Measurements from ENCODE around the gene HEATR3. TPM values are rescaled to one million over a fixed set of nuclear protein-coding genes. Genes with fewer than 3 reads are reported as not detected.

The HEATR3 gene
- total RNA-seq, 2 experiments from 2014 or later, result 21.5 to 21.6 TPM

- H3K27ac Mint-ChIP-seq, result no peak overlapping the region
- POLR2A ChIA-PET, result no interaction called here
- no peak for DNase-seq
- H3K27me3 Mint-ChIP-seq, result peaks cover 2% of the 10 kb centered on the region
- H3K4me1 Mint-ChIP-seq, result peaks cover 9% of the 10 kb centered on the region
- peaks cover 2% of the 10 kb centered on the region for H3K9me3 Mint-ChIP-seq
- no peak overlapping the region for H3K4me3 Mint-ChIP-seq
- CTCF ChIA-PET, result interaction anchor here (1.1 to 1.8 kb wide), 3 partner anchors 36 to 745 kb away, joined by 3 to 6 read pairs (median 3); partner anchors contain the start of gene CNEP1R1
- no peaks in the 10 kb centered on the region for H3K36me3 Mint-ChIP-seq (ENCODE audit: low read depth)
These were observed 4.4 kb upstream of the HEATR3 start for GRCh38 chr16:50061326-50061725.

GRCh38 chr16:50065241-50065623, 538 bp upstream of the HEATR3 start:
- ChIA-PET CTCF (interaction anchor here (0.6 to 4.9 kb wide), 3 partner anchors 40 to 221 kb away, joined by 3 to 41 read pairs (median 9); partner anchors contain the start of gene CNEP1R1), POLR2A (no interaction called here)
- Mint-ChIP-seq H3K4me3 (peak overlapping the region; percentile 81), H3K27me3 (no peaks in the 10 kb centered on the region), H3K36me3 (ENCODE audit: low read depth) (peaks cover 16% of the 10 kb centered on the region), H3K9me3 (no peaks in the 10 kb centered on the region), H3K4me1 (peaks cover 37% of the 10 kb centered on the region), H3K27ac (peak overlapping the region; percentile 92)
- DNase-seq, result no peak

GRCh38 chr16:50066482-50067289, 916 bp downstream of the HEATR3 start:
- no peaks in the 10 kb centered on the region for H3K27me3 Mint-ChIP-seq
- peaks cover 23% of the 10 kb centered on the region for H3K36me3 Mint-ChIP-seq (ENCODE audit: low read depth)
- no peaks in the 10 kb centered on the region for H3K9me3 Mint-ChIP-seq
- ChIA-PET CTCF (interaction anchor here (0.6 to 4.9 kb wide), 11 partner anchors 10 to 680 kb away, joined by 3 to 41 read pairs (median 4); partner anchors contain the start of genes BRD7 and CNEP1R1), POLR2A (interaction anchor here (1.2 kb wide), 1 partner anchor 144 kb away, joined by 3 read pairs; no protein-coding TSS in a partner anchor)
- peak overlapping the region; percentile 86 for H3K4me3 Mint-ChIP-seq
- no peak for DNase-seq
- H3K4me1 Mint-ChIP-seq, result peaks cover 44% of the 10 kb centered on the region
- H3K27ac Mint-ChIP-seq, result peak overlapping the region; percentile 90

- peak; percentile 63 for DNase-seq
- Mint-ChIP-seq H3K4me3 (peak overlapping the region; percentile 86), H3K9me3 (no peaks in the 10 kb centered on the region), H3K27ac (peak overlapping the region; percentile 90), H3K4me1 (peaks cover 45% of the 10 kb centered on the region), H3K27me3 (no peaks in the 10 kb centered on the region), H3K36me3 (ENCODE audit: low read depth) (peaks cover 23% of the 10 kb centered on the region)
- CTCF ChIA-PET, result interaction anchor here (0.6 to 4.9 kb wide), 15 partner anchors 9 to 598 kb away, joined by 3 to 41 read pairs (median 4); partner anchors contain the start of gene CNEP1R1
- POLR2A ChIA-PET, result interaction anchor here (0.6 to 1.2 kb wide), 2 partner anchors 93 to 143 kb away, joined by 3 to 5 read pairs; no protein-coding TSS in a partner anchor
These were observed 1.6 kb downstream of the HEATR3 start for GRCh38 chr16:50067290-50067853.

- Mint-ChIP-seq H3K27me3 (no peaks in the 10 kb centered on the region), H3K4me1 (peaks cover 47% of the 10 kb centered on the region), H3K36me3 (ENCODE audit: low read depth) (peaks cover 28% of the 10 kb centered on the region), H3K27ac (no peak overlapping the region), H3K4me3 (no peak overlapping the region), H3K9me3 (no peaks in the 10 kb centered on the region)
- CTCF ChIA-PET, result interaction anchor here (0.6 to 4.9 kb wide), 7 partner anchors 8 to 597 kb away, joined by 3 to 41 read pairs (median 3); no protein-coding TSS in a partner anchor
- DNase-seq, result no peak
- POLR2A ChIA-PET, result no interaction called here
These were observed 2.8 kb downstream of the HEATR3 start for GRCh38 chr16:50068550-50068949.

GRCh38 chr16:50069060-50069459, 3.3 kb downstream of the HEATR3 start:
- Mint-ChIP-seq H3K4me1 (peaks cover 49% of the 10 kb centered on the region), H3K27ac (no peak overlapping the region), H3K9me3 (no peaks in the 10 kb centered on the region), H3K27me3 (no peaks in the 10 kb centered on the region), H3K4me3 (no peak overlapping the region), H3K36me3 (ENCODE audit: low read depth) (peaks cover 29% of the 10 kb centered on the region)
- ChIA-PET POLR2A (no interaction called here), CTCF (interaction anchor here (0.7 to 4.9 kb wide), 5 partner anchors 39 to 596 kb away, joined by 3 to 41 read pairs (median 3); no protein-coding TSS in a partner anchor)
- DNase-seq, result no peak

- ChIA-PET POLR2A (no interaction called here), CTCF (interaction anchor here (0.7 to 1.5 kb wide), 2 partner anchors 9 to 139 kb away, joined by 4 to 6 read pairs; no protein-coding TSS in a partner anchor)
- no peak overlapping the region for H3K27ac Mint-ChIP-seq
- DNase-seq, result no peak
- no peaks in the 10 kb centered on the region for H3K27me3 Mint-ChIP-seq
- no peak overlapping the region for H3K4me3 Mint-ChIP-seq
- H3K9me3 Mint-ChIP-seq, result no peaks in the 10 kb centered on the region
- H3K36me3 Mint-ChIP-seq (ENCODE audit: low read depth), result peaks cover 37% of the 10 kb centered on the region
- H3K4me1 Mint-ChIP-seq, result peaks cover 43% of the 10 kb centered on the region
These were observed 5.4 kb downstream of the HEATR3 start for GRCh38 chr16:50071075-50071671.

- H3K27me3 Mint-ChIP-seq, result no peaks in the 10 kb centered on the region
- no peak overlapping the region for H3K4me3 Mint-ChIP-seq
- POLR2A ChIA-PET, result no interaction called here
- H3K27ac Mint-ChIP-seq, result no peak overlapping the region
- no peak for DNase-seq
- H3K4me1 Mint-ChIP-seq, result peaks cover 32% of the 10 kb centered on the region
- no peaks in the 10 kb centered on the region for H3K9me3 Mint-ChIP-seq
- CTCF ChIA-PET, result interaction anchor here (1.2 kb wide), 1 partner anchor 255 kb away, joined by 3 read pairs; no protein-coding TSS in a partner anchor
- H3K36me3 Mint-ChIP-seq (ENCODE audit: low read depth), result peaks cover 40% of the 10 kb centered on the region
These were observed 7.0 kb downstream of the HEATR3 start for GRCh38 chr16:50072730-50073129.

GRCh38 chr16:50079397-50080140, 13.8 kb downstream of the HEATR3 start:
- Mint-ChIP-seq H3K4me1 (peaks cover 16% of the 10 kb centered on the region), H3K27ac (no peak overlapping the region), H3K9me3 (no peaks in the 10 kb centered on the region), H3K4me3 (no peak overlapping the region), H3K27me3 (no peaks in the 10 kb centered on the region), H3K36me3 (ENCODE audit: low read depth) (peaks cover 53% of the 10 kb centered on the region)
- CTCF ChIA-PET, result no interaction called here
- DNase-seq, result no peak
- POLR2A ChIA-PET, result no interaction called here

GRCh38 chr16:50081428-50082018, 15.8 kb downstream of the HEATR3 start:
- H3K4me3 Mint-ChIP-seq, result no peak overlapping the region
- POLR2A ChIA-PET, result no interaction called here

GRCh38 chr16:50083996-50084395, 18.2 kb downstream of the HEATR3 start:
- Mint-ChIP-seq H3K27me3 (no peaks in the 10 kb centered on the region), H3K4me3 (no peak overlapping the region), H3K36me3 (ENCODE audit: low read depth) (peaks cover 57% of the 10 kb centered on the region), H3K9me3 (no peaks in the 10 kb centered on the region), H3K4me1 (peaks cover 10% of the 10 kb centered on the region), H3K27ac (no peak overlapping the region)
- no peak for DNase-seq
- ChIA-PET CTCF (no interaction called here), POLR2A (no interaction called here)

More at GRCh38 chr16:50081428-50082018, 15.8 kb downstream of the HEATR3 start:
- H3K27ac Mint-ChIP-seq, result no peak overlapping the region
- H3K36me3 Mint-ChIP-seq (ENCODE audit: low read depth), result peaks cover 63% of the 10 kb centered on the region
- CTCF ChIA-PET, result interaction anchor here (0.6 kb wide), 1 partner anchor 129 kb away, joined by 3 read pairs; no protein-coding TSS in a partner anchor
- H3K27me3 Mint-ChIP-seq, result no peaks in the 10 kb centered on the region
- no peaks in the 10 kb centered on the region for H3K9me3 Mint-ChIP-seq
- no peak for DNase-seq
- peaks cover 14% of the 10 kb centered on the region for H3K4me1 Mint-ChIP-seq

- no peaks in the 10 kb centered on the region for H3K27me3 Mint-ChIP-seq
- no peaks in the 10 kb centered on the region for H3K9me3 Mint-ChIP-seq
- no peak for DNase-seq
- H3K27ac Mint-ChIP-seq, result no peak overlapping the region
- H3K36me3 Mint-ChIP-seq (ENCODE audit: low read depth), result peaks cover 54% of the 10 kb centered on the region
- H3K4me1 Mint-ChIP-seq, result peaks cover 6% of the 10 kb centered on the region
- CTCF ChIA-PET, result interaction anchor here (0.6 to 1.0 kb wide), 2 partner anchors 13 to 112 kb away, joined by 3 read pairs; no protein-coding TSS in a partner anchor
- POLR2A ChIA-PET, result no interaction called here
- H3K4me3 Mint-ChIP-seq, result no peak overlapping the region
These were observed 20.4 kb downstream of the HEATR3 start for GRCh38 chr16:50086176-50086575.
